ENCODE measurements around the gene CGRRF1.

GRCh38 chr14:54529811-54530210 is 20.1 kb downstream of the CGRRF1 start:
- TF ChIP-seq EZH2phosphoT487 (IDR thresholded peaks at IDR 0.05; ENCODE audit: borderline replicate concordance): no peak
- TF ChIP-seq, protein P1, sequence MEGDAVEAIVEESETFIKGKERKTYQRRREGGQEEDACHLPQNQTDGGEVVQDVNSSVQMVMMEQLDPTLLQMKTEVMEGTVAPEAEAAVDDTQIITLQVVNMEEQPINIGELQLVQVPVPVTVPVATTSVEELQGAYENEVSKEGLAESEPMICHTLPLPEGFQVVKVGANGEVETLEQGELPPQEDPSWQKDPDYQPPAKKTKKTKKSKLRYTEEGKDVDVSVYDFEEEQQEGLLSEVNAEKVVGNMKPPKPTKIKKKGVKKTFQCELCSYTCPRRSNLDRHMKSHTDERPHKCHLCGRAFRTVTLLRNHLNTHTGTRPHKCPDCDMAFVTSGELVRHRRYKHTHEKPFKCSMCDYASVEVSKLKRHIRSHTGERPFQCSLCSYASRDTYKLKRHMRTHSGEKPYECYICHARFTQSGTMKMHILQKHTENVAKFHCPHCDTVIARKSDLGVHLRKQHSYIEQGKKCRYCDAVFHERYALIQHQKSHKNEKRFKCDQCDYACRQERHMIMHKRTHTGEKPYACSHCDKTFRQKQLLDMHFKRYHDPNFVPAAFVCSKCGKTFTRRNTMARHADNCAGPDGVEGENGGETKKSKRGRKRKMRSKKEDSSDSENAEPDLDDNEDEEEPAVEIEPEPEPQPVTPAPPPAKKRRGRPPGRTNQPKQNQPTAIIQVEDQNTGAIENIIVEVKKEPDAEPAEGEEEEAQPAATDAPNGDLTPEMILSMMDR (conservative IDR thresholded peaks at IDR 0.05; ENCODE audit: low read length): no peak

Data from Loucy (cell line).